RWPE1 (cell line): ENCODE measurements around the gene ZNF718.
"Not testable (repeated sequence)": the region's sequence is repeated elsewhere in the genome, so short reads cannot be mapped to it uniquely, and the experiment has no call there.

Experiments
- CTCF ChIA-PET: fragments of 350-600 bp; sonication (Branson Sonifier 250); formaldehyde crosslinking; extraction: SDS; loops from one replicate; lab custom pipeline; 2021; lab: Yijun Ruan, JAX
- POLR2A ChIA-PET: fragments of 400-600 bp; formaldehyde crosslinking; extraction: SDS; loops from one replicate; lab custom pipeline; 2020; ENCODE audit warnings: antibody characterized with exemption; ENCODE audit not compliant: low non-redundant PET; lab: Yijun Ruan, JAX
- DNase-seq: peaks from one replicate; pipeline ENCODE4 v3.0.0; 2012; ENCODE audit warnings: low spot score
- H3K27ac ChIP-seq: fragments of 450-650 bp; 2 replicates; pipeline ENCODE4 v1.5.1; 2017
- CTCF ChIP-seq: fragments of 450-650 bp; conservative IDR thresholded peaks from 2 replicates; pipeline ENCODE4 v1.5.1; 2017; ENCODE audit warnings: low read depth, mild to moderate bottlenecking

ZNF718 gene

GRCh38 chr4:124275-125081 is at the start of gene ZNF718:
ZNF718 (plus strand) TSS chr4:124501; CDS start chr4:124671, 170 bp downstream.
- ChIA-PET CTCF (no interaction called here), POLR2A (no interaction called here)
- no peak for TF ChIP-seq CTCF
- peak within 1 kb of the TSS; percentile 91 for H3K27ac ChIP-seq
- DNase-seq = peak; percentile 96

GRCh38 chr4:85951-86350 is 38.4 kb upstream of the ZNF718 start:
- POLR2A ChIA-PET = no interaction called here
- no peak for TF ChIP-seq CTCF
- H3K27ac ChIP-seq = no peak overlapping the region
- no peak for DNase-seq
- CTCF ChIA-PET = no interaction called here

GRCh38 chr4:86559-87324 is 37.6 kb upstream of the ZNF718 start:
- CTCF ChIA-PET, DNase-seq, H3K27ac ChIP-seq, POLR2A ChIA-PET: not testable (repeated sequence)

GRCh38 chr4:98386-98785 is 25.9 kb upstream of the ZNF718 start:
- DNase-seq = no peak
- TF ChIP-seq CTCF = no peak
- POLR2A ChIA-PET = no interaction called here
- CTCF ChIA-PET = no interaction called here
- H3K27ac ChIP-seq = no peak overlapping the region

- DNase-seq = no peak
- no peak overlapping the region for H3K27ac ChIP-seq
- no peak for TF ChIP-seq CTCF
- ChIA-PET POLR2A (no interaction called here), CTCF (no interaction called here)
Observed at GRCh38 chr4:99863-100262, 24.4 kb upstream of the ZNF718 start.

GRCh38 chr4:107083-107443 is 17.2 kb upstream of the ZNF718 start:
- H3K27ac ChIP-seq = no peak overlapping the region
- TF ChIP-seq CTCF = no peak
- ChIA-PET CTCF (no interaction called here), POLR2A (no interaction called here)
- DNase-seq = no peak
